Panc1 (cell line): Measurements from ENCODE around the gene PPP1R7. TPM values are rescaled to one million over a fixed set of nuclear protein-coding genes. Genes with fewer than 3 reads are reported as not detected.

ENCODE experiments used
- ATAC-seq: fragments of 200-7000 bp; cut with Tn5 transposase; 2 replicates; pipeline ENCODE4 v1.9.1; 2020; ENCODE audit warnings: mild to moderate bottlenecking, moderate library complexity
- BruUV-seq: library from RNA; stranded (reverse); fragments of 400-500 nt; replicated peaks from 2 replicates; lab custom pipeline; 2021; lab: Mats Ljungman, UMichigan
- CTCF ChIA-PET: fragments of 300-600 bp; sonication (Branson Sonifier 250); formaldehyde crosslinking; loops from one replicate; lab custom pipeline; 2022; ENCODE audit warnings: antibody characterized with exemption; lab: Charles Lee
- POLR2A ChIA-PET: fragments of 300-600 bp; sonication (Branson Sonifier 250); formaldehyde crosslinking; loops from one replicate; lab custom pipeline; 2022; ENCODE audit warnings: antibody characterized with exemption; lab: Charles Lee
- DNase-seq: peaks from one replicate; pipeline ENCODE4 v3.0.0-alpha.2; 2010; ENCODE audit warnings: low read depth, low spot score
- H3K27ac ChIP-seq: 2 replicates; pipeline ENCODE4 v1.5.1; 2011; ENCODE audit warnings: mild to moderate bottlenecking, low read length, inconsistent platforms
- H3K27me3 ChIP-seq: fragments of 200-500 bp; sonication (Bioruptor generic); 2 replicates; pipeline ENCODE4 v1.6.0; 2014; ENCODE audit warnings: low read length, inconsistent platforms; ENCODE audit not compliant: control insufficient read depth, insufficient read depth
- H3K36me3 ChIP-seq: fragments of 200-500 bp; sonication (Bioruptor generic); 2 replicates; pipeline ENCODE4 v1.5.1; 2014; ENCODE audit warnings: inconsistent platforms, mild to moderate bottlenecking, low read length, moderate library complexity; ENCODE audit not compliant: control insufficient read depth, insufficient read depth
- H3K4me1 ChIP-seq: 2 replicates; pipeline ENCODE4 v1.5.1; 2011; ENCODE audit warnings: inconsistent platforms, mild to moderate bottlenecking, low read length, moderate library complexity; ENCODE audit not compliant: control insufficient read depth, insufficient read depth
- H3K4me3 ChIP-seq, 2 experiments: 2 replicates each; pipeline ENCODE4 v1.5.1; 2011 to 2012; ENCODE audit warnings: low read depth in 2 of 2, low read length in 2 of 2, mild to moderate bottlenecking in 2 of 2, inconsistent platforms in 1 of 2, moderate library complexity in 1 of 2
- H3K9me3 ChIP-seq: fragments of 200-500 bp; sonication (Bioruptor generic); 2 replicates; pipeline ENCODE4 v1.5.1; 2014; ENCODE audit warnings: low read depth, mild to moderate bottlenecking, inconsistent platforms, low read length, moderate library complexity; ENCODE audit not compliant: control insufficient read depth, insufficient read depth
- POLR2AphosphoS5 ChIP-seq: IDR thresholded peaks from 2 replicates; pipeline ENCODE4 v1.6.1; 2012; ENCODE audit warnings: mild to moderate bottlenecking, low read depth, low read length, moderate library complexity
- SIN3A ChIP-seq: IDR thresholded peaks from 2 replicates; pipeline ENCODE4 v1.6.1; 2012; ENCODE audit warnings: low read depth, mild to moderate bottlenecking, low read length, moderate library complexity, borderline replicate concordance; ENCODE audit not compliant: insufficient read depth
- TCF7L2 ChIP-seq: IDR thresholded peaks from 2 replicates; pipeline ENCODE4 v1.6.1; 2011; ENCODE audit warnings: mild to moderate bottlenecking, low read depth, low read length, inconsistent platforms
- in situ Hi-C: cut with HindIII; loops from 2 replicates; pipeline ENCODE4 v1.10.0; 2016; ENCODE audit warnings: low sequenced_read_pairs, low pct_unique_long_range_greater_than_20kb
- intact Hi-C: fragments of 100-400 bp; cut with micrococcal nuclease; formaldehyde crosslinking; loops from one replicate; pipeline ENCODE4 v1.10.0; 2022; ENCODE audit not compliant: unreplicated experiment
- total RNA-seq: library from RNA; stranded (reverse); gene quantifications from one replicate; pipeline ENCODE4 v1.2.1, GENCODE V29; 2021; ENCODE audit not compliant: unreplicated experiment
- TF ChIP-seq, protein P1 (sequence below): fragments of 450-650 bp; IDR thresholded peaks from 2 replicates; pipeline ENCODE4 v1.5.1; 2017; ENCODE audit warnings: mild to moderate bottlenecking
- TF ChIP-seq, protein P2 (sequence below), 2 experiments: IDR thresholded peaks; 2 replicates each; pipeline ENCODE4 v1.6.1; 2011 to 2012; ENCODE audit warnings: low read depth in 2 of 2, control low read depth in 1 of 2, low read length in 1 of 2, mild to moderate bottlenecking in 1 of 2, moderate library complexity in 1 of 2; ENCODE audit not compliant: insufficient read depth in 1 of 2

The PPP1R7 gene
- total RNA-seq, 1 experiment from 2014 or later = 64.2 TPM

DNA sequence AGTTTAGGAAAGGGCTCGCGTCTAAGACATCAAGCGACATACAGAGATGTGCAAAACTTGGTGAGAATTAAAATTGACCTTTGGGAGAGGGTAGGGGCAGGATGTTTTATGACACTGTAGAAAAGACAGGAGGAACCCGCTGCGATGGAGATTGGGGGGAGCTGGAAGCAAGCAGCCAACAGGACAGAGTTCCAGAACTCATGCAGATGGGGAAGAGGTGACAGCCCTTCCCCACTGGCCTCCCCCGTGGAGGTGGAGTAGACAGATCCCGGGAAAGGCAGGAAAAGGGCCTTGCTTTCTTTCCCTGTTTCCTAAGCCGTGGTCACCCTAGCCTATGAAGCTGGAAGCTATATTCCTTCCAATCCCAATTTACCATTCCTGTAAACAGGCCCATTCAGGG is 77.3 kb downstream of the PPP1R7 start:
- no peak for ATAC-seq
- no peaks in the 10 kb centered on the region for H3K27me3 ChIP-seq
- no peak for DNase-seq
- no peak overlapping the region for H3K4me3 ChIP-seq
- TF ChIP-seq TCF7L2 (no peak), POLR2AphosphoS5 (no peak), SIN3A (no peak)
- TF ChIP-seq, protein P1, sequence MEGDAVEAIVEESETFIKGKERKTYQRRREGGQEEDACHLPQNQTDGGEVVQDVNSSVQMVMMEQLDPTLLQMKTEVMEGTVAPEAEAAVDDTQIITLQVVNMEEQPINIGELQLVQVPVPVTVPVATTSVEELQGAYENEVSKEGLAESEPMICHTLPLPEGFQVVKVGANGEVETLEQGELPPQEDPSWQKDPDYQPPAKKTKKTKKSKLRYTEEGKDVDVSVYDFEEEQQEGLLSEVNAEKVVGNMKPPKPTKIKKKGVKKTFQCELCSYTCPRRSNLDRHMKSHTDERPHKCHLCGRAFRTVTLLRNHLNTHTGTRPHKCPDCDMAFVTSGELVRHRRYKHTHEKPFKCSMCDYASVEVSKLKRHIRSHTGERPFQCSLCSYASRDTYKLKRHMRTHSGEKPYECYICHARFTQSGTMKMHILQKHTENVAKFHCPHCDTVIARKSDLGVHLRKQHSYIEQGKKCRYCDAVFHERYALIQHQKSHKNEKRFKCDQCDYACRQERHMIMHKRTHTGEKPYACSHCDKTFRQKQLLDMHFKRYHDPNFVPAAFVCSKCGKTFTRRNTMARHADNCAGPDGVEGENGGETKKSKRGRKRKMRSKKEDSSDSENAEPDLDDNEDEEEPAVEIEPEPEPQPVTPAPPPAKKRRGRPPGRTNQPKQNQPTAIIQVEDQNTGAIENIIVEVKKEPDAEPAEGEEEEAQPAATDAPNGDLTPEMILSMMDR = no peak
- TF ChIP-seq, protein P2, sequence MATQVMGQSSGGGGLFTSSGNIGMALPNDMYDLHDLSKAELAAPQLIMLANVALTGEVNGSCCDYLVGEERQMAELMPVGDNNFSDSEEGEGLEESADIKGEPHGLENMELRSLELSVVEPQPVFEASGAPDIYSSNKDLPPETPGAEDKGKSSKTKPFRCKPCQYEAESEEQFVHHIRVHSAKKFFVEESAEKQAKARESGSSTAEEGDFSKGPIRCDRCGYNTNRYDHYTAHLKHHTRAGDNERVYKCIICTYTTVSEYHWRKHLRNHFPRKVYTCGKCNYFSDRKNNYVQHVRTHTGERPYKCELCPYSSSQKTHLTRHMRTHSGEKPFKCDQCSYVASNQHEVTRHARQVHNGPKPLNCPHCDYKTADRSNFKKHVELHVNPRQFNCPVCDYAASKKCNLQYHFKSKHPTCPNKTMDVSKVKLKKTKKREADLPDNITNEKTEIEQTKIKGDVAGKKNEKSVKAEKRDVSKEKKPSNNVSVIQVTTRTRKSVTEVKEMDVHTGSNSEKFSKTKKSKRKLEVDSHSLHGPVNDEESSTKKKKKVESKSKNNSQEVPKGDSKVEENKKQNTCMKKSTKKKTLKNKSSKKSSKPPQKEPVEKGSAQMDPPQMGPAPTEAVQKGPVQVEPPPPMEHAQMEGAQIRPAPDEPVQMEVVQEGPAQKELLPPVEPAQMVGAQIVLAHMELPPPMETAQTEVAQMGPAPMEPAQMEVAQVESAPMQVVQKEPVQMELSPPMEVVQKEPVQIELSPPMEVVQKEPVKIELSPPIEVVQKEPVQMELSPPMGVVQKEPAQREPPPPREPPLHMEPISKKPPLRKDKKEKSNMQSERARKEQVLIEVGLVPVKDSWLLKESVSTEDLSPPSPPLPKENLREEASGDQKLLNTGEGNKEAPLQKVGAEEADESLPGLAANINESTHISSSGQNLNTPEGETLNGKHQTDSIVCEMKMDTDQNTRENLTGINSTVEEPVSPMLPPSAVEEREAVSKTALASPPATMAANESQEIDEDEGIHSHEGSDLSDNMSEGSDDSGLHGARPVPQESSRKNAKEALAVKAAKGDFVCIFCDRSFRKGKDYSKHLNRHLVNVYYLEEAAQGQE (IDR thresholded peaks at IDR 0.05; ENCODE audit: insufficient read depth in 1 of 2, low read depth in 2 of 2, low read length in 1 of 2) = no peak
- H3K9me3 ChIP-seq = no peaks in the 10 kb centered on the region
- peaks cover 15% of the 10 kb centered on the region for H3K4me1 ChIP-seq
- intact Hi-C loops = no loop called here
- H3K27ac ChIP-seq = no peak overlapping the region
- CTCF ChIA-PET = no interaction called here
- no TSS peak for BruUV-seq
- POLR2A ChIA-PET = no interaction called here
- H3K36me3 ChIP-seq = peaks cover 4% of the 10 kb centered on the region; the same call in 1 of the 2 replicates
- in situ Hi-C loops = no loop called here

DNA sequence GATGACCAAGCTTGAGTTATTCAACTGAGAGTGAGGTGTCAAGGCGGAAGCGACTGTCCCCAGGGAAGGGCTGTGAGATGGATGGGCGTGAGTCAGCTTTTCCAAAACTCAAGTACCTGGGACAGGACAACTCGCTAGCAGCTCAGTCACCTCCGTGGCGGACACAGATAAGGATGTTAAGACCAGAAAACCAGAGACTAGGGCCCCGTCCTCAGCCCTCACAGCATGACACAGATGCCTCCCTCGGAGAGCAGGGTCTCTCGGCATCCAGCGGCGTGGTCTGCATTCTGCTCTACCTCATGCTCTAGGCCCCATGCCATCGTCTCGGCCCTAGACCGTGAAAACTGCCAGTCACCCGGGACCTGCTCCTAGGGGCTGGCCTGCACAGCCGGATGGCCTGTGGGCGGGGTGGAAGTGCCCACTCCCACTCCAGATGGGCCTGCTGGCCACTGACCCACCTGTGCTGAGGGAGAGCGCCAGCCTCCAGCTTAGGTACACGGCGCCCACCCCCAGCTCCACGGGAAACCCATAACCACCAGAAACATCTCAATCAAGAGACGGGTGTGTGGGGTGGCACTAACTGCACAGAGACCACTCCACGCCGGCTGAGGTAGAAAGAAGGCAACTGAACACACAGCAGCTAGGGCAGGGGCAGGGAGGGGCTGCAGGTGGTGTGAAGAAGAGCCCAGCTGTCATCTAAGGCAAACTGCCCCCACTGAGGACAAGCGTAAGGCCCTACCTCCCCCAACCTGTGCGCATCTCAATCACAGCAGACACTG is 78.0 kb downstream of the PPP1R7 start:
- no TSS peak for BruUV-seq
- ChIA-PET CTCF (no interaction called here), POLR2A (no interaction called here)
- no peak for DNase-seq
- peak; percentile 19; the same call in 1 of the 2 replicates for TF ChIP-seq POLR2AphosphoS5
- TF ChIP-seq, protein P2 (IDR thresholded peaks at IDR 0.05; ENCODE audit: insufficient read depth in 1 of 2, low read depth in 2 of 2, low read length in 1 of 2) = no peak
- in situ Hi-C loops = no loop called here
- Histone ChIP-seq H3K27ac (no peak overlapping the region), H3K4me1 (peaks cover 15% of the 10 kb centered on the region), H3K9me3 (no peaks in the 10 kb centered on the region), H3K36me3 (peaks cover 4% of the 10 kb centered on the region; the same call in 1 of the 2 replicates), H3K27me3 (no peaks in the 10 kb centered on the region), H3K4me3 (no peak overlapping the region)
- ATAC-seq = no peak
- intact Hi-C loops = no loop called here
